GM23338 (cell line): ENCODE measurements around the gene FSIP1. TPM values are rescaled to one million over a fixed set of nuclear protein-coding genes. Genes with fewer than 3 reads are reported as not detected.

Source experiments
- ATAC-seq: fragments of 200-7000 bp; cut with Tn5 transposase; 3 replicates; pipeline ENCODE4 v1.9.1; 2020
- DNase-seq: peaks from one replicate; pipeline ENCODE4 v3.0.0-alpha.2; 2015; ENCODE audit warnings: low spot score
- H2AFZ ChIP-seq: fragments of 200-600 bp; sonication (generic); 2 replicates; pipeline ENCODE4 v1.8.0; 2016; ENCODE audit warnings: antibody characterized with exemption, mild to moderate bottlenecking, moderate library complexity
- H3F3A ChIP-seq: fragments of 200-600 bp; sonication (generic); replicated peaks from 2 replicates; pipeline ENCODE4 v1.8.0; 2017; ENCODE audit warnings: antibody characterized with exemption, mixed run types, low read depth
- H3K27ac ChIP-seq: fragments of 200-600 bp; sonication (generic); 2 replicates; pipeline ENCODE4 v1.6.1; 2016; ENCODE audit warnings: low read depth
- H3K27me3 ChIP-seq: fragments of 200-600 bp; sonication (generic); 2 replicates; pipeline ENCODE4 v1.8.0; 2016; ENCODE audit warnings: mild to moderate bottlenecking, mixed run types, moderate library complexity; ENCODE audit not compliant: insufficient read depth
- H3K36me3 ChIP-seq: fragments of 200-600 bp; sonication (generic); 2 replicates; pipeline ENCODE4 v1.8.0; 2016; ENCODE audit warnings: mild to moderate bottlenecking; ENCODE audit not compliant: insufficient read depth
- H3K4me1 ChIP-seq: fragments of 200-600 bp; sonication (generic); 2 replicates; pipeline ENCODE4 v1.8.0; 2016; ENCODE audit warnings: mild to moderate bottlenecking, moderate library complexity; ENCODE audit not compliant: insufficient read depth
- H3K4me2 ChIP-seq: fragments of 200-600 bp; sonication (generic); 2 replicates; pipeline ENCODE4 v1.7.1; 2017; ENCODE audit warnings: mixed run types
- H3K4me3 ChIP-seq: fragments of 200-600 bp; sonication (generic); 2 replicates; pipeline ENCODE4 v1.6.1; 2016; ENCODE audit warnings: mixed run types
- H3K79me2 ChIP-seq: fragments of 200-600 bp; sonication (generic); replicated peaks from 2 replicates; pipeline ENCODE4 v1.8.0; 2017; ENCODE audit warnings: mild to moderate bottlenecking; ENCODE audit not compliant: insufficient read depth
- H3K9me2 ChIP-seq: fragments of 200-600 bp; sonication (generic); 2 replicates; pipeline ENCODE4 v1.8.0; 2017; ENCODE audit not compliant: insufficient read depth
- H4K20me1 ChIP-seq: fragments of 200-600 bp; sonication (generic); replicated peaks from 2 replicates; pipeline ENCODE4 v1.8.0; 2017; ENCODE audit warnings: mild to moderate bottlenecking; ENCODE audit not compliant: insufficient read depth
- H3K27ac Mint-ChIP-seq: 2 replicates; pipeline ENCODE4 v1.8.0; 2020; ENCODE audit warnings: inconsistent platforms, mild to moderate bottlenecking, moderate library complexity, mixed read lengths
- H3K27me3 Mint-ChIP-seq: 3 replicates; pipeline ENCODE4 v1.8.0; 2022; ENCODE audit warnings: low read depth, mild to moderate bottlenecking, moderate library complexity, mixed read lengths, inconsistent platforms; ENCODE audit not compliant: insufficient read depth, poor library complexity
- H3K36me3 Mint-ChIP-seq: 3 replicates; pipeline ENCODE4 v1.8.0; 2021; ENCODE audit warnings: low read depth, mild to moderate bottlenecking, inconsistent platforms, moderate library complexity, mixed read lengths
- H3K4me1 Mint-ChIP-seq: 3 replicates; pipeline ENCODE4 v1.8.0; 2020; ENCODE audit warnings: mild to moderate bottlenecking, inconsistent platforms, mixed read lengths
- H3K4me3 Mint-ChIP-seq: 3 replicates; pipeline ENCODE4 v1.8.0; 2021; ENCODE audit warnings: moderate library complexity, mild to moderate bottlenecking, inconsistent platforms, mixed read lengths
- H3K9me3 Mint-ChIP-seq: 3 replicates; pipeline ENCODE4 v1.8.0; 2020; ENCODE audit warnings: moderate library complexity, mild to moderate bottlenecking, inconsistent platforms, mixed read lengths
- CREB1 ChIP-seq: fragments of 250-450 bp; sonication (Bioruptor Pico); IDR thresholded peaks from 2 replicates; pipeline ENCODE4 v1.5.0; 2020; ENCODE audit warnings: low read depth, mild to moderate bottlenecking, moderate library complexity
- CTCF ChIP-seq, 2 experiments: fragments of 200-600 bp in 1 of 2; sonication (generic) in 1 of 2; conservative IDR thresholded peaks; 2 replicates each; pipeline versions ENCODE4 v1.5.1 to v1.6.1; 2016 to 2017; ENCODE audit warnings: antibody characterized with exemption in 2 of 2, low read depth in 2 of 2, mild to moderate bottlenecking in 2 of 2, moderate library complexity in 1 of 2
- ETS1 ChIP-seq: IDR thresholded peaks from 2 replicates; pipeline ENCODE4 v1.6.1; 2016; ENCODE audit warnings: antibody characterized with exemption
- EZH2 ChIP-seq: fragments of 200-600 bp; sonication (generic); IDR thresholded peaks from one replicate; pipeline ENCODE4 v1.8.0; 2017; ENCODE audit warnings: antibody characterized with exemption, mild to moderate bottlenecking, low read depth; ENCODE audit not compliant: unreplicated experiment
- EZH2phosphoT487 ChIP-seq: fragments of 200-600 bp; sonication (generic); IDR thresholded peaks from one replicate; pipeline ENCODE4 v1.8.1; 2018; ENCODE audit warnings: antibody characterized with exemption; ENCODE audit not compliant: unreplicated experiment
- JUNB ChIP-seq: IDR thresholded peaks from one replicate; pipeline ENCODE4 v1.6.1; 2016; ENCODE audit warnings: antibody characterized with exemption; ENCODE audit not compliant: unreplicated experiment
- NANOG ChIP-seq: IDR thresholded peaks from 2 replicates; pipeline ENCODE4 v1.6.1; 2016; ENCODE audit warnings: antibody characterized with exemption, borderline replicate concordance
- POLR2AphosphoS5 ChIP-seq: IDR thresholded peaks from 2 replicates; pipeline ENCODE4 v1.6.1; 2016; ENCODE audit warnings: antibody characterized with exemption, low read depth
- REST ChIP-seq: IDR thresholded peaks from one replicate; pipeline ENCODE4 v1.6.1; 2018; ENCODE audit warnings: antibody characterized with exemption; ENCODE audit not compliant: unreplicated experiment
- STAT1 ChIP-seq: IDR thresholded peaks from one replicate; pipeline ENCODE4 v1.6.1; 2016; ENCODE audit warnings: antibody characterized with exemption; ENCODE audit not compliant: unreplicated experiment
- ZNF114 ChIP-seq: fragments of 250-450 bp; sonication (Bioruptor Pico); IDR thresholded peaks from 2 replicates; pipeline ENCODE4 v1.5.0; 2020; ENCODE audit warnings: mild to moderate bottlenecking, moderate library complexity
- ZNF331 ChIP-seq: fragments of 250-450 bp; sonication (Bioruptor Pico); IDR thresholded peaks from 2 replicates; pipeline ENCODE4 v1.5.0; 2020; ENCODE audit warnings: low read depth, mild to moderate bottlenecking, moderate library complexity
- ZNF462 ChIP-seq: fragments of 250-450 bp; sonication (Bioruptor Pico); IDR thresholded peaks from 2 replicates; pipeline ENCODE4 v1.5.0; 2020; ENCODE audit warnings: mild to moderate bottlenecking, moderate library complexity
- polyA plus RNA-seq: library from polyadenylated mRNA; unstranded; fragments of >200 nt; fragmentation: Nextera tagmentation; extraction: Ambion mirVana; gene quantifications from 2 replicates; pipeline ENCODE4 v1.2.1, GENCODE V29; 2016
- total RNA-seq: library from RNA; depleted of rRNA; stranded (reverse); fragments of >200 nt; shearing (Covaris generic); gene quantifications from 2 replicates; pipeline ENCODE4 v1.2.3, GENCODE V29; 2014

Gene FSIP1
- total and polyA plus RNA-seq, 2 experiments from 2014 or later = 0.92 to 2.1 TPM

- peak overlapping the region; percentile 84 for H3K27ac Mint-ChIP-seq
- Histone ChIP-seq H3K36me3 (no peaks in the 10 kb centered on the region), H3K4me2 (no peak overlapping the region), H3K27ac (peak overlapping the region; percentile 0; the same call in 1 of the 2 replicates), H3K4me3 (no peak overlapping the region), H2AFZ (no peak overlapping the region; the same call in 1 of the 2 replicates), H3K4me1 (0 out of 2 replicates have a peak, but pooled peaks cover 5% of the 10 kb centered on the region), H3F3A (no peaks in the 10 kb centered on the region), H4K20me1 (no peaks in the 10 kb centered on the region), H3K79me2 (no peaks in the 10 kb centered on the region), H3K27me3 (no peaks in the 10 kb centered on the region), H3K9me2 (no peaks in the 10 kb centered on the region)
- peaks cover 8% of the 10 kb centered on the region; the same call in 2 of the 3 replicates for H3K4me1 Mint-ChIP-seq
- no peaks in the 10 kb centered on the region for H3K27me3 Mint-ChIP-seq
- H3K4me3 Mint-ChIP-seq = no peak overlapping the region
- TF ChIP-seq ZNF114 (CRISPR knock-in tag) = no peak
- TF ChIP-seq CREB1 (CRISPR knock-in tag) = no peak
- no peak for TF ChIP-seq JUNB
- TF ChIP-seq EZH2phosphoT487 = no peak
- TF ChIP-seq REST = no peak
- no peak for TF ChIP-seq CTCF (conservative IDR thresholded peaks at IDR 0.05; ENCODE audit: low read depth in 2 of 2)
- TF ChIP-seq ZNF462 (CRISPR knock-in tag) = no peak
- TF ChIP-seq STAT1 = no peak
- no peak for TF ChIP-seq NANOG
- no peak for TF ChIP-seq EZH2
- TF ChIP-seq ETS1 = no peak
- TF ChIP-seq POLR2AphosphoS5 = no peak
- TF ChIP-seq ZNF331 (CRISPR knock-in tag) = no peak
- ATAC-seq = peak; percentile 50; the same call in 2 of the 3 replicates
- no peaks in the 10 kb centered on the region for H3K9me3 Mint-ChIP-seq
- peak; percentile 39 for DNase-seq
- no peaks in the 10 kb centered on the region for H3K36me3 Mint-ChIP-seq
Measured at GRCh38 chr15:39704689-39705088, 78.0 kb downstream of the FSIP1 start.
